HG02943 (cell line): ENCODE measurements around the gene NCF2.

ENCODE experiments used
- ATAC-seq: cut with Tn5 transposase; IDR thresholded peaks from one replicate; pipeline ENCODE4 v1.9.1; 2021; ENCODE audit warnings: mild to moderate bottlenecking, low read depth, moderate library complexity; ENCODE audit not compliant: unreplicated experiment

Gene NCF2

DNA sequence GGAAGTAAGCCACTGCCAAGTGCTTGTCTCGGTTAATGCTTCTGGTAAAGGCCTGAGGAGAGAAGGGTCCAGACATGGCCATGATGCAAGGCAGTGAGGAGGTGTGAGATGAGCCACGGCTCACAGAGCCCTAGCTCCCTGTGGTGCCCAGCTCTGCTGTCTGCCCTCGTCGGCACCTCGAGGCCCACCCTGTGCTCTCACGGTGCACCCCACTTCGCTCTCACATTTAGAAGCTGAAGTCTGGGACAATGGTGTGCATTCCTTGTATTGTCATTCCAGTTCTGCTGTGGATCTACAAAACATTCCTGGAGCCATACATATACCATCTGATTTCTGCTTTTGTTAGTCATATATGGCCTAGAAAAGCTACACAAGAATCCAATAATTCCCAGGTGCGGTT lies 3.3 kb downstream of the NCF2 start:
- ATAC-seq: no peak

DNA sequence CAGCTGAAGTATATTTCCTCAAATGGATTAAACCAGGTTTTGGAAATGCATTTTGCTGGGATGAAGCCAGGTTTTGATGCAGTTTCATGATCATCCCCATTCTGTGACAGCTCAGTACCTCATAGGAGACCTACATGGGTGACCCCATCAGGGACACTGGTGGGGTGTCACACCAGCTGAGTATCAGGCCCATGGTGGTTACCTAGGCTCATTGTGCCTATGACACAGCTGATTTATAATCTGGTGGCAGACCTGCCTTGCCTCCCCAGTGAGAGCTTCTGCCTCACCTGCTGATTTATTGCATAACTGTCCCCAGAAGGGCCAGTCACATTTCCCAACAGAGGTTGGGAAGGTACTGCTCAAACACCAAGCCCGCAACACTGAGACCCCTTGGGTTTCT lies 3.8 kb downstream of the NCF2 start:
- no peak for ATAC-seq

DNA sequence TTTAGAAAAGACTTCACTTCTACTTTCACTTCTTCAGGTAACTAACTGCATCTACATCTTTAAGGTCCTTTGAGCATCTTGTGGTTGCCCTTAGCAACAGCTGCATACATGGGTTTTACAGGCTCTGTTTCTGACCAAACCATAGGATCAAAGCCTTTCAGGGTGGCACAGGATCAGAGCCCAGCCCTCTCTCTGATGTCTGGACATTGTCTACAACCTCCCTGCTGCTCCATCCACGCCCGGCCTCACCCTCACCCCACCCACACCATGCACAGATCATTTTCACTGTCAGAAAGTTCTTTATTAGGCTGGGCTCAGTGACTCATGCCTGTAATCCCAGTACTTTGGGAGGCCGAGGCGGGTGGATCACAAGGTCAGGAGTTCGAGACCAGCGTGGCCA lies 5.2 kb downstream of the NCF2 start:
- no peak for ATAC-seq

DNA sequence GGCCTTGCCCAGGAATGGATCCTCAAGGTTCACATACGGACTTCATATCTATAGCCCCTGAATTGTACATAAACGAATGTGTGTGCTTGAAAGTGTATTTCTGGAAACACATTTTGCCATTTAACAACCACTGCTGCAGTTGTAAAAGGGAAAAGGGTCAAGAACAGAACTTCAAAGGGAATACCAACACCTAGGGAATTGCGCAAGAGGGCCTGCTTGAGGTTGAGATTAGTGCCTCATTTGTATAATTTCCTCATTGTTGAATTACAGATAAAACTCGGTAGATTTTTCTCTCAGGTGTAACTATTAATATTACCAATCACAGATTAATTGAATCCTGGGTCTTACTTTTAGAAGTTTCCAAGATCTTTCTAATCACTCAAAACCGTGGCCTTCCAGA lies 6.1 kb downstream of the NCF2 start:
- ATAC-seq: no peak

DNA sequence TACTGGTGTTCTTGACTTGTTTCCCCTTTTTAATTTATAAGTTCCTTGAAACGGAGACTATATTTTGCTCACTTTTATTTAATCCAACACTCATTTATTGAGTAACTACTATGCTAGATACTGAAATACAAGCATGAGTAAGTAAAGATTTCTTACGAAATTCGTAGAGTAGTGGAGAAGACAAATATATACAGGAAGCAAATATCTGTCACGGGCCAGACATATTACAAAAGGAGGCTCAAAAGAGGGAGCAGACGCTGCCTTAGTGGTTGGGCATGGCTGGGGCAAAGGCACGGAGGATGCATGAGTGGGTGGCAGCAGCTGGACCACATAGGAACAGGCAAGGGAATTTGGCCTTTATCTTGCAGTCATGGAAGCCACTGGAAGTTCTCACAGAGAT lies 6.8 kb downstream of the NCF2 start:
- no peak for ATAC-seq

DNA sequence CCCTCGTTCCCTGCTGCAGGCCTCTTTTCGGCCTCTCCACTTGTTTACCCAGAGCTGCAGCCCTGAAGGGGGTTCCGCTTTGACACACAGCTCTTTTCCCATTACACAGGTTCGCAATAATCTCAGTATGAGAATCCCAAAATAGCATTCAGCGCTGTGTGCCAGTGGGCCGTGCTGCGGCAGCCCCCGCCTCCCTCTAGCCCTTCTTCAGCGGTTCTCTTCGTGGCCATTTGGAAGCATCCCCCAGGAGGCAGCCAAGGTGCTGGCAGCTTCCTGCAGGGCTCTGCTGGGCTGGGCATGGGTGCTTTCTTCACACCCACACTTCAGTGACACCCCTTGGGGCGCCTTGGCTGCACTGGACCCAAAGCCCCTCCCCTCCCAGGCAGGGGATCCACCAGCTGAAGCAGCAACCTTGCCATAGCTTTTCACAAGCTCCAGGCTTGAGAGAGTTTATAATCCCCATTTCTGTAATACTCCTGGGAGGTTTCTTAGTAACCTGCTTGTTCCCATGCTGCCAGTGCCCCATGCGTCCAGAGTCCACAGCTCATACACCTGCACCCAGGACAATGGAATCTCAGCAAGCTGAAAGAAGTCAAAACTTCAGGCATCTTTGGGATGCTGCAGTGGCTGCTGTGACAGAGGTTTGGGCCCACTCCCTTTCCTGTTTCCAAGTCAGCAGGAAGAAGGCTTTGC lies 8.1 kb downstream of the NCF2 start:
- ATAC-seq: no peak

DNA sequence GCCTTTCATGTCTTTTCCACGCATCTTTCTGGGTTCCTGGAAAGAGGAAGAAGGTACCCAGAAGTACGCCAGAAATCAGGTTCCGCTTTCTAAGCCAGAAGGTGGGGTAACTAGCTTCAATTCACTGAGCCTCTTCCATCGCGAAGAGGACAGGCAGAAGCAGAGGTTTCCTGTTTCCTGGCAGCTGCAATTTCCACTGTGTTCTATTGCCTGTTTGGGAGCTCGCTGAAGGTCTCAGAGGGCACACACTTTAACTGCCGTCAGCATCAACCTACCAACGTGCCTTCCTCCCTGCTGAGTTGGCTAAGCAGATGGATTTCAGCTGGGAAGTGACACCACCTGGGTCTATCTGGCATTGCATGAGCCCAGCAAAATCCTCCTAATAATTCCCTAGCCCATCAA lies 10.0 kb downstream of the NCF2 start:
- no peak for ATAC-seq

DNA sequence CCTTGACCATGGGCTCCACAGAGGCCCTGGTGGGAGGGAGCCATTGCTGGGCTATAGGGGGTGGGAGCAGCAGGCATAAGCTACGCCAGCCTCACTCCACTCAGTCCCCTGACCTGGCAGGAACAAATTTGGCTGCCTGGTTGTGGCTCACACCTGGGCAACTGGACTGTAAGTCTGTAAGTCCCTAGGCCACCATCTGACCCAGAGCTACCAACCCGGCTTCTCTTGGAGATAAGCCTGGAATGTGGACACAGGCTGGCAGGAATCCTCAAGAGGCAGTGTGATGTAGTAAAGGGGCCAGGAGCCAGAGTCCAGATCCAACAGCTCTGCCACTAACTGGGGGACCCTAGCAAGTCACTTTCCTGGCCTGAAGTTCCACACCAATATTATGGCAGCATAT lies 11.4 kb downstream of the NCF2 start:
- no peak for ATAC-seq

DNA sequence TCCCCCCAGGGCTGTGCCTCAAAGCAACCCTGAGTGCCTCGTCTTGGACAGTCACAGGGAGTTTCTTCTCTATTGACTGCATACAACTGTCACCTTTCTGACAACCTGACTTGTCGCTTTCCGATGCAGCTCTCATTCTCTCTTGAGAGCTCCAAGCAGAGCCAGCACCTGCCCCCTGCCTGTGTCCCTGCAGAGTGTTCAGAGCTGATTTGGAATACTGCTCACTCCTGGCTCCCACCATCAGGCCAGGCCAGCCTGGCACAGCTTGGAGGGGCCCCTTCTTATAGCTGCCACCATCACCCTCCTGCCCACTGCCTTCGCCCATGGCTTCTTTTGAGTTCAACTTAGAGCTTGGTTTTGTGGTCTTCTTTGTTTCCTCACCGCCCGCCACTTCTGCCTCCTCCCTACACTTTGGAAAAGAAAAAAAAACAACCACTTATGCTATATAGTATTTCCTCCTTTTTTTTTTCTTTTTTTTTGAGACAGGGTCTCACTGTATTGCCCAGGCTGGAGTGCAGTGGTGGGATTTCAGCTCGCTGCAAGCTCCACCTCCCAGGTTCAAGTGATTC lies 12.3 kb downstream of the NCF2 start:
- no peak for ATAC-seq

DNA sequence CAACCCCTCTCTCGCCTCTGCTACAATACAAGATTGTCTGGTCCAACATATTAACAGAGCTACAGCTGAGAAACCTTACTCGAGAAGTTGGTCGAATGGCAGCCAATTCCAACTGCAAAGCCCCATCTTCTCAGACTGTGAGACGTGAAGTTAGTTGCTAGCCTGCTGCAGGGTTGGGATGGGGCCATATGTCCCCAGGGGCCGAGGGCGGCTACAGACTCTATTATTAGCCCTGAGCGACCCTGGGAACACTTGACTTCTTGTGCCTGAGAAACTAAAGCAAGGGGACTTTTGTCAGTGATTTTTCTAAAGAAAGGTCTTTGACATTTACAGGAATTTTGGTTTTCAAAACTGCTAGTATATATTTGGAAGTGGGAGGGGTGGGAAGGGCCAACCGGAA lies 13.7 kb downstream of the NCF2 start:
- ATAC-seq: no peak

DNA sequence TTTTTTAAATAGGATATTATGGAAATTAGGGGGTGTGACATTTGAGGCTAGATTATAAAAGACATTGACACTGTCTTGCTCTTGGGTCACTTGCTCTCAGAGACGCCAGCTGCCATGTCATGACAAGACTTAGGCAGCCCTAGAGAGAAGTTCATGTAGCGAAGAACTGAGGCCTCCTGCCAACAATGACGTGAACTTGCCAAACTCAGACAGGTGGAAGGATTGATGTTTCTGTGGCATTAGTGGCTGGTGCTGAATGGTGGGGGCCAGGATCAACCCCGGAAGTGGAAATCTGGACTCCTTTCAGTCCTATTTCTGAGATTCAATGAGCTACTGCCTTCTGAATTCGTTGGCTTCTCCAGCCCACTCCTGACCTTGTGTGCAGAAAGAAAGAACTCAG lies 14.7 kb downstream of the NCF2 start:
- ATAC-seq: no peak

DNA sequence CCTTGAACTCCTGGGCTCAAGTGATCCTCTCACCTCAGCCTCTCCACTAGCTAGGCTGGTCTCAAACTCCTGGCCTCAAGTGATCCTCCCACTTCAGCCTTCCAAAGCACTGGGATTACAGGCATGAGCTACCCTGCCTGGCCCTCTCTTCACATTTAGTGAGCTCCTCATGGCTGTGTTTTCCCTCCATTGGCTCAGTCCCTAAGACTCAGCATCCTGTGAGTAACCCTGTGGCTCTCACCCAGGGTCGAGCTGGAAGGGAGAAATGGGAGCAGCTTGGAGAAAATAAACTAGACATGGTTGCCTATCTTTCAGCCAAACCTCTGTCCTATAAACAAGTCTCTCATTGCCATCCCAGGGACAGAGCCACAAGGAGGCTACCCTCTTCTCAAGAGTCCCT lies 17.5 kb downstream of the NCF2 start:
- ATAC-seq: no peak

DNA sequence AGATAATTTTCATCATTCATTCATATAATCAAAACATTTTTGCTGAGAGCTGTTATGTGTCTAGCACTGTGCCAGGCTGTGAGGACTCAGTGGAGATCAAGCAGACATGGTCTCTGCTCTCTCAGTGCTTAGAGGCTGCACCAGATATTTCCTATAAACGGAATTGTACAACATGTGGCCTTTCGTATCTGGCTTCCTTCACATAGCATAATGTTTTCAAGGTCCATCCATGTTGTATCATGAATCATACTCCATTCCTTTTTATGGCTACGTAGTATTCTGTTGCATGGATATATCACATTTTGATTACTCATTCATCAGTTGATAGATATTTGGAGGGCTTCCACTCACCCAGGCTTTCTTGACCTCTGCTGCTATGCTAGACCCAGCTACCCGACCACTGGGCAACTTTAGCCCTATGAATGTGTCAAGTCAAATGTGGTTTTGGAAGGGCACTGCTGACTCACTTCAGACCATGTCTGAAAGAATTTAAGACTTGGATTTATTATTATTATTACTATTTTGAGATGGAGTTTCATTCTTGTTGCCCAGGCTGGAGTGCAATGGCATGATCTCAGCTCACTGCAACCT lies 18.5 kb downstream of the NCF2 start:
- no peak for ATAC-seq

DNA sequence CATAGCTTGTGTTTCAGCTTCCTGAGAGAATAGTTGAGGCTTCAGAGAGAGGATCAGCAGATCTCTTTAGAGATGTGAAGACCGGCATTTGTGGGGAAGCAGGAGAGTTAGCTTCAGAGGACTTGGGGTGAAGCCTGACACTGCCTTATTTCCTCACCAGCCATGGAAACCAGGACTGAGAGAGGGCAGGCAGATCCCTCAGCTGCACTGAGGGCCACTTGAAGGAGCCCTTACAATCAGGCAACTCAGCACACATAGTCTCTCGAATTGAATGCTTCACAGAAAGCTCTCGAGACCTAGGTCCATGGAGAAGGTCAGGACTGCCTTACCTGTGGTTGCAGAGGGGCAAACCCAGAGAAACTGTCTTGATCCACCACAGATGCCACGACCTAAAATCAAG lies 19.8 kb downstream of the NCF2 start:
- no peak for ATAC-seq

DNA sequence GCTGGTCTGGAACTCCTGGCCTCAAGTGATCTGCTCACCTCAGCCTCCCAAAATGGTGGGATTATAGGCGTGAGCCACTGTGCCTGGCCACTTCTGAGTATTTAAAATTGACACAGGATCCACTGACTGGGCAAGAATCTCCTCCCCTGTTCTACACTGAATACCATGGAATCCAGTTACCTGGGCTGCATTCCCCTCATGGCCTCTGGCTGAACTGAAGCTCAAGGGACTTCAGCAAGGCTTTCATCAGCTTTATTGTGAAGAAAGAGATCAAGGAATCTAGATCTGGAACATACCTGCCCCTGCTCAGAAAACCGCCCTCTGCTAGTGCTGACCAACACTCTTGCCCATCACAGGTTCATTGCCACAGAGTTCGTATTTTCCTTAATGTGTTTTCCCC lies 20.5 kb downstream of the NCF2 start:
- no peak for ATAC-seq

DNA sequence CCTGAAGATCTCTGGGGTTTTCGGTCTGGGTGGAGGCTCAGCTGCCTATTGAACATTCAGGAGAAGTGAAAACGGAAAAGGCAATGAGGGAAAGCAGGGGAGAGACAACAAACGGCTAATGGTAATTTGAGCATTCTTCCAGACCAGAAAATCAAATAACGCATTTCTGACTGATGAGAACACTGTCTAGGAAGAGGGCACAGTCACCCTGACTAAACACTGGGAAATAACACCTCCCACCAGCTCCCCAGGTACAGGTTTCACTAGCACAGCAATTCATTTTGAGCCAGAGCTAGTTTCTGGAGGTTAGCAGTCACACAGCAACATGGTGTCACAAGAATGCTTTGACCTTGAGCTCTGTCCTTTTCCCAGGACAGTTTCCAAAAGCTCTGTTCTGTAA lies 21.1 kb downstream of the NCF2 start:
- ATAC-seq: no peak

DNA sequence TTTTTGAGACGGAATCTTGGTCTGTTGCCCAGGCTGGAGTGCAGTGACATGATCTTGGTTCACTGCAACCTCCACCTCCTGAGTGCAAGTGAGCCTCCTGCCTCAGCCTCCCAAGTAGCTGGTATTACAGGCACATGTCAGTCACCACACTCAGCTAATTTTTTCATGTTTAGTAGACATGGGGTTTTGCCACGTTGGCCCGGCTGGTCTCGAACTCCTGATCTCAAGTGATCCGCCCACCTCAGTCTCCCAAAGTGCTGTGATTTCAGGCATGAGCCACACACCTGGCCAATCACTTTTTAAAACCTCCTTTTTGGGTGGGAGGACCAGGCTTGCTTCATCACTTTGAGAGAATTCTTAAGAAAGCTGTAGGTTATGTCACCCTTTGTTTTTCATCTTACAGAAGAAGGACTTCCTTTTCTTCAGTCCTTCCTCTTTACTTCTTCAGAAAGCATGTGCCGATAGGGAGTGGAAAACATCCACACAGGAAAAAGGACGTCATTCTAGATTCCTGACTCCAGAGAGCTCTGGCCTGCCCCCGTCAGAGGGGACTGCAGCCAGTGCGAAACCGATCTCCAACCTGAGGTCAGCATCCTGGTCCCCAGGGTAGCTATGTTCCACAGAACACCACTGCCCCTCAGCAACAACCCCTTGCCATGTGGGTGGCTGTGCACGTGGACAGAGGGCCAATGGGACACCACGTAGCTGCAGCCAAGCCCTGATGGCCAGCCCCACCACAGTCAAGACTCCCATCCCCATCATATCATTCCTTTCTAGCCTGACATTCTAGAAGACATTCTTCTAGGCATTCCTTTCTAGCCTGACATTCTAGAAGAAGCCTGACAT lies 21.9 kb downstream of the NCF2 start:
- ATAC-seq: no peak

DNA sequence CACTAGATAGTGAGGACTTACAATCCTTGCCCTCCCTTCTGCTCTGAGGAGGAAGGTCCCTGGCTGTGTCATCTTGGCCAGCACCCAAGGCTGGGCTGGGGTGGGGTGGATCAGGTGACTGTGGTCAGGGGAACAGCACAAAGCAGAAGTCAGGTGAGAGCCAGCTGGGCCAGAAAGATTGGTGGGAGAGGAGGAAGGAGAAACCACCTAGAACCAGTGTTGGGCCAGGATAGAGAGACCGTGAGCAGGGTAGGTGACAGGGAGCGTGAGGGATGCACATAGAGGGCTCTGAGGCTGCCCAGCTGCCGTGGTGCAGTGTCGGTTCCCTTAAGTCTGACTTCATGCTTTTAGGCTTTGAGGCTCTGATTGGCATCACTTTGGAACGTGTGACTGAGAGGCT lies 22.7 kb downstream of the NCF2 start:
- no peak for ATAC-seq

DNA sequence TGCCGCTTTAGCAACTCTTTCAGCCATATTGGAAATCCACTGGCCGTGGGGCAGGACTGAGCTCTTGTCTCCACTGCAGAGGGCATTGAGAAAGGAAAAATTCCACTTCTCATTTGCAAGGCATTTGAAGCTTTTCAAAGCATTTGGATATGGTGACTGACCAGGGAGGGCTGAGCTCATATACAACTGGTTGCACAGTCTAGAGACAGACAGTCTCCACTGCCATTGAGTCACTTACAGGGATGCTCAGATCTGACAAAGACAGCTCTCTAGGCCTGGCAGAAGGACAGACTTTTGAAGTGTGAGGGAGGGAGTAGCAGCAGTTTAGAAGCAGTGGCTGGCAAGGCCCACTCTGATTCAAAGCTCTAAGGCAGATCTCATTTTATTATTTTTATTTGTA lies 24.2 kb downstream of the NCF2 start:
- ATAC-seq: no peak

DNA sequence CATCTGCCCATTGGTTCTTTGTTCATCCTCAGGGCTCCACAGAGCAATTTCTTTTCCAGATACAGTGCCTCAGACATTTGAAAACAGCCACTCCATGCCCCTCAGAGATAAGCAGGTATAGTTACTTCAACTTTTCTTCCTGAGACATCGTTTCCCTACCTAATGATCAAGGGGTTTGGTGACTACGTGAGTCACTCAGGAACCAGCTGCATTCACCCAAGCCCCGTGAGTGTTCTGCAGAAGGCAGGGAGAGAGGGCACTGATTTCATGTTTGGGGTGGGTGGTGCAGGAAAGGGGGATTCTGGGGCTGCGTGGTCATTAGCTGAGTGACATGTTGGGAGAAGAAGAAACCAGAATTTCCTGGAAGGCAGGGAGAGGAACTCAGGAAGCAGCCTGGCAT lies 25.0 kb downstream of the NCF2 start:
- no peak for ATAC-seq

DNA sequence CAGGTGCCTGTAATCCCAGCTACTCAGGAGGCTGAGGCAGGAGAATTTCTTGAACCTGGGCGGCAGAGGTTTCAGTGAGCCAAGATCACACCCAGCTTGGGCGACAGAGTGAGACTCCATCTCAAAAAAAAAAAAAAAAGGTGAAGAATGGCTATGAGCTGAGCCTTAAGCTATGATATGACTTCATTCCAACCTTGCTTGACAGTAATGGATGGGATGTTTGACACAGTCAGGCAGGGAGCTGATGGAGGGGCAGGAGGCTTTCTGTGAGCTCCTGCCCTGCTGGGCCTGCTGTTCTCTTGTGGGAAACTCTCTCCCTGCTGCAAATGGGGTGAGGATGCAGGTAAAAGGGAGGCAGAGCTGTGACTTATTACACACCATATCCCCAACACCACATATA lies 27.6 kb downstream of the NCF2 start:
- no peak for ATAC-seq

DNA sequence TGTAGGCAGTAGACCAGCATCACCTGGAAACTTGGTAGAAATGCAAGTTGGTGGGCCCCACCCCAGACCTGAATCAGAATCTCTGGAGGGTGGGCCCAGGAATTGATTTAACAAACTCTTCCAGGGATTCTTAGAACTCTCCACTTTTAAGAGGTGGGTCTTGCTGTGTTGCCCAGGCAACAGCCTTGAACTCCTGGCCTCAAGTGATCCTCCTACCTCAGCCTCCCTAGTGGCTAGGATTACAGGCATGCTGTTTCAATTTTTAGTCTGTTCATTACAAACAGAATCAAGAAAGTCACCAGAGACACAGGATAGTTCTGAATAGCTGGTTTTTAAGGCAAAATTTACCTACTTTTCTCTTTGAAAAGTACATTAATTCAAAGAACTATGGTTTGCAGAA lies 31.2 kb downstream of the NCF2 start:
- ATAC-seq: no peak
